PC-3 (cell line): ENCODE data around the gene OR2A2.

Source experiments
- EZH2 ChIP-seq: fragments of 300-600 bp; sonication (generic); IDR thresholded peaks from one replicate; pipeline ENCODE4 v1.6.1; 2017; ENCODE audit warnings: antibody characterized with exemption, mild to moderate bottlenecking, low read length; ENCODE audit not compliant: unreplicated experiment
- EZH2phosphoT487 ChIP-seq: fragments of 300-600 bp; sonication (generic); IDR thresholded peaks from 2 replicates; pipeline ENCODE4 v1.6.1; 2018; ENCODE audit warnings: mild to moderate bottlenecking, antibody characterized with exemption, low read length, borderline replicate concordance
- TF ChIP-seq, protein P1 (sequence below): fragments of 300-600 bp; sonication (generic); conservative IDR thresholded peaks from 2 replicates; pipeline ENCODE4 v1.5.1; 2017; ENCODE audit warnings: antibody characterized with exemption, low read depth, mild to moderate bottlenecking, low read length

GRCh38 chr7:144102041-144102440 lies 7.3 kb upstream of the OR2A2 start:
- TF ChIP-seq, protein P1, sequence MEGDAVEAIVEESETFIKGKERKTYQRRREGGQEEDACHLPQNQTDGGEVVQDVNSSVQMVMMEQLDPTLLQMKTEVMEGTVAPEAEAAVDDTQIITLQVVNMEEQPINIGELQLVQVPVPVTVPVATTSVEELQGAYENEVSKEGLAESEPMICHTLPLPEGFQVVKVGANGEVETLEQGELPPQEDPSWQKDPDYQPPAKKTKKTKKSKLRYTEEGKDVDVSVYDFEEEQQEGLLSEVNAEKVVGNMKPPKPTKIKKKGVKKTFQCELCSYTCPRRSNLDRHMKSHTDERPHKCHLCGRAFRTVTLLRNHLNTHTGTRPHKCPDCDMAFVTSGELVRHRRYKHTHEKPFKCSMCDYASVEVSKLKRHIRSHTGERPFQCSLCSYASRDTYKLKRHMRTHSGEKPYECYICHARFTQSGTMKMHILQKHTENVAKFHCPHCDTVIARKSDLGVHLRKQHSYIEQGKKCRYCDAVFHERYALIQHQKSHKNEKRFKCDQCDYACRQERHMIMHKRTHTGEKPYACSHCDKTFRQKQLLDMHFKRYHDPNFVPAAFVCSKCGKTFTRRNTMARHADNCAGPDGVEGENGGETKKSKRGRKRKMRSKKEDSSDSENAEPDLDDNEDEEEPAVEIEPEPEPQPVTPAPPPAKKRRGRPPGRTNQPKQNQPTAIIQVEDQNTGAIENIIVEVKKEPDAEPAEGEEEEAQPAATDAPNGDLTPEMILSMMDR: no peak
- TF ChIP-seq EZH2phosphoT487 (no peak), EZH2 (no peak)
